K562 (cell line): Measurements from ENCODE around the gene ELOVL7. TPM values are rescaled to one million over a fixed set of nuclear protein-coding genes. Genes with fewer than 3 reads are reported as not detected.

Source experiments
- KLF1 ChIP-seq: fragments of 450-650 bp; IDR thresholded peaks from 2 replicates; pipeline ENCODE4 v1.6.1; 2016; ENCODE audit warnings: missing genetic modification characterization, missing compliant biosample characterization
- PHTF2 ChIP-seq: fragments of 250-450 bp; sonication (Bioruptor Pico); IDR thresholded peaks from 2 replicates; pipeline ENCODE4 v1.5.0; 2021; ENCODE audit warnings: mild to moderate bottlenecking
- POLR2H ChIP-seq: IDR thresholded peaks from 2 replicates; pipeline ENCODE4 v1.6.1; 2016; ENCODE audit warnings: missing genetic modification characterization, low read depth, mild to moderate bottlenecking, control low read depth, missing compliant biosample characterization, moderate library complexity
- SP2 ChIP-seq: IDR thresholded peaks from 2 replicates; pipeline ENCODE4 v1.6.1; 2011; ENCODE audit warnings: mild to moderate bottlenecking, low read depth, low read length, moderate library complexity; ENCODE audit not compliant: poor library complexity, severe bottlenecking; ENCODE audit errors: extremely low read depth
- ZFPM2 ChIP-seq: fragments of 250-450 bp; sonication (Bioruptor Pico); IDR thresholded peaks from 2 replicates; pipeline ENCODE4 v1.5.1; 2022; ENCODE audit warnings: mild to moderate bottlenecking
- ZNF274 ChIP-seq: IDR thresholded peaks from 2 replicates; pipeline ENCODE4 v1.6.1; 2011; ENCODE audit warnings: low read depth, mild to moderate bottlenecking, low read length, moderate library complexity, borderline replicate concordance
- ZNF347 ChIP-seq: fragments of 450-650 bp; formaldehyde crosslinking; IDR thresholded peaks from 2 replicates; pipeline ENCODE4 v1.4.0; 2020; ENCODE audit warnings: low read depth, mild to moderate bottlenecking, moderate library complexity
- polyA plus RNA-seq, 8 experiments: library from polyadenylated mRNA; depleted of rRNA in 4 of 8; stranded (reverse) in 5 of 8; unstranded in 3 of 8; fragments of >200 nt; fragmentation: Nextera tagmentation in 2 of 8; fragmentation: Illumina TruSeq in 1 of 8; extraction: Ambion mirVana in 2 of 8; extraction: Trizol in 1 of 8; gene quantifications; 2 replicates each; pipeline versions ENCODE4 v1.2.1 to v1.2.3, GENCODE V29; 2011 to 2014; ENCODE audit warnings: inconsistent platforms in 1 of 8, missing spikeins in 1 of 8
- total RNA-seq, 7 experiments: library from RNA; depleted of rRNA in 6 of 7; stranded (reverse); fragments of >200 nt in 6 of 7; fragmentation: Illumina TruSeq in 2 of 7; extraction: Trizol in 2 of 7; gene quantifications; 2 replicates each; pipeline versions ENCODE4 v1.2.1 to v1.2.3, GENCODE V29; 2011 to 2021; ENCODE audit warnings: low replicate concordance in 1 of 7
- TF ChIP-seq, protein P1 (sequence below): fragments of 250-450 bp; sonication (Bioruptor Pico); IDR thresholded peaks from 2 replicates; pipeline ENCODE4 v1.4.0; 2020
- TF ChIP-seq, protein P2 (sequence below): sonication (generic); formaldehyde crosslinking; IDR thresholded peaks from 2 replicates; pipeline ENCODE4 v1.4.0; 2020; ENCODE audit warnings: mild to moderate bottlenecking, missing genetic modification reagents
- TF ChIP-seq, protein P3 (sequence below): fragments of 450-650 bp; IDR thresholded peaks from 2 replicates; pipeline ENCODE4 v1.6.1; 2016; ENCODE audit warnings: borderline replicate concordance
- TF ChIP-seq, protein P4 (sequence below): sonication (generic); formaldehyde crosslinking; IDR thresholded peaks from 2 replicates; pipeline ENCODE4 v1.5.0; 2020; ENCODE audit warnings: missing genetic modification reagents
- TF ChIP-seq, protein P5 (sequence below): sonication (generic); formaldehyde crosslinking; IDR thresholded peaks from 2 replicates; pipeline ENCODE4 v1.8.1; 2023; ENCODE audit warnings: mild to moderate bottlenecking, missing genetic modification reagents

Gene ELOVL7
- total and polyA plus RNA-seq, 9 of the 15 experiments (the other 6 are each of a cell fraction or from before 2014, with no cell fraction given) = 4.5 to 12.3 (median 6.9) TPM

DNA sequence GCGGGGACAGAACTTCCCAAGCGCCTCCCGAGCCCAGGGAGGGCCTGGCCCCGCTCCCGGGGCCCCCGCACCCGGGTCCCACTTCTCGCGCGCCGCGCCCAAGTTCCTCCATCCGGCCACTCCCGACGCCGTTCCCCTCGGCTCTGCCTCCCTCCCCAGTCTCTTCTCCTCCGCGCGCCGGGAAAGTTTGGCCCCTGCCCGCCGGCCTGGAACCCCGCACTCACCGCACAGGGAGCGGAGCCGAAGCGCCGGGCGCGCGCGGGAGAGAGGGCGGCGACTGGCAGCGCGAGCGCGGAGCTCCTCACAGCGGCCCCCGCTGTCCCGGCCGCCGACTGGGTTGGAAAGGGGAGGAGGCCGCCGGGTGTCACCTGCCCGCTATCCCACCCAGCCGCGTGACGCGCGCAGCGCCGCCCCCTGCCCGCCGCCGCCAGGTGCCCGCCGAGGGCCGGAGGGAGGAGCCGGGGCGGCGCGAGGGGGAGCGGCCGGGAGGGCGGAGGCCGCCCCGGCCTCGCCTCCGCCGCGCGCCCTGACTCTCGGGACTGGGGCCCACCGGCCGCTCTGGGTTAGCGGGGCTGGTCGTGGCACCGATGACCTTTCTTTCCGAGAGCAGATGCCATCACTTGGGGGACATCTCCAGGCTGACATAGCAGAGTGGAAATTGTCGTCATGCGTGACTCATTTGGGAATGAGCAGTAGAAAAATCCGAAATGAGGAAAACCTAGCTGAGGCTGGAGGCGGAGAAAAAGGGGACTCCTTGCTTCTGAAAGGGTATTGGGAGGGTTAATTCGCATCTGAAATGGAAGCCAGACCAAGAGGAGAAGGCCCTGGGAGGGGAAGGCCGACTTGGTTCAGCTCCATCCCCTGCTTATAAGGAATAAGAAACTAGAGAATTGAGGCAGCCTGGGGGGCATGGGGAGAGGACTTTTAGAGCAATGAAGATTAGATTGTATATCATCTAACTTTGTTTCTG, at the start of gene ELOVL7 (continued):
- TF ChIP-seq, protein P1, sequence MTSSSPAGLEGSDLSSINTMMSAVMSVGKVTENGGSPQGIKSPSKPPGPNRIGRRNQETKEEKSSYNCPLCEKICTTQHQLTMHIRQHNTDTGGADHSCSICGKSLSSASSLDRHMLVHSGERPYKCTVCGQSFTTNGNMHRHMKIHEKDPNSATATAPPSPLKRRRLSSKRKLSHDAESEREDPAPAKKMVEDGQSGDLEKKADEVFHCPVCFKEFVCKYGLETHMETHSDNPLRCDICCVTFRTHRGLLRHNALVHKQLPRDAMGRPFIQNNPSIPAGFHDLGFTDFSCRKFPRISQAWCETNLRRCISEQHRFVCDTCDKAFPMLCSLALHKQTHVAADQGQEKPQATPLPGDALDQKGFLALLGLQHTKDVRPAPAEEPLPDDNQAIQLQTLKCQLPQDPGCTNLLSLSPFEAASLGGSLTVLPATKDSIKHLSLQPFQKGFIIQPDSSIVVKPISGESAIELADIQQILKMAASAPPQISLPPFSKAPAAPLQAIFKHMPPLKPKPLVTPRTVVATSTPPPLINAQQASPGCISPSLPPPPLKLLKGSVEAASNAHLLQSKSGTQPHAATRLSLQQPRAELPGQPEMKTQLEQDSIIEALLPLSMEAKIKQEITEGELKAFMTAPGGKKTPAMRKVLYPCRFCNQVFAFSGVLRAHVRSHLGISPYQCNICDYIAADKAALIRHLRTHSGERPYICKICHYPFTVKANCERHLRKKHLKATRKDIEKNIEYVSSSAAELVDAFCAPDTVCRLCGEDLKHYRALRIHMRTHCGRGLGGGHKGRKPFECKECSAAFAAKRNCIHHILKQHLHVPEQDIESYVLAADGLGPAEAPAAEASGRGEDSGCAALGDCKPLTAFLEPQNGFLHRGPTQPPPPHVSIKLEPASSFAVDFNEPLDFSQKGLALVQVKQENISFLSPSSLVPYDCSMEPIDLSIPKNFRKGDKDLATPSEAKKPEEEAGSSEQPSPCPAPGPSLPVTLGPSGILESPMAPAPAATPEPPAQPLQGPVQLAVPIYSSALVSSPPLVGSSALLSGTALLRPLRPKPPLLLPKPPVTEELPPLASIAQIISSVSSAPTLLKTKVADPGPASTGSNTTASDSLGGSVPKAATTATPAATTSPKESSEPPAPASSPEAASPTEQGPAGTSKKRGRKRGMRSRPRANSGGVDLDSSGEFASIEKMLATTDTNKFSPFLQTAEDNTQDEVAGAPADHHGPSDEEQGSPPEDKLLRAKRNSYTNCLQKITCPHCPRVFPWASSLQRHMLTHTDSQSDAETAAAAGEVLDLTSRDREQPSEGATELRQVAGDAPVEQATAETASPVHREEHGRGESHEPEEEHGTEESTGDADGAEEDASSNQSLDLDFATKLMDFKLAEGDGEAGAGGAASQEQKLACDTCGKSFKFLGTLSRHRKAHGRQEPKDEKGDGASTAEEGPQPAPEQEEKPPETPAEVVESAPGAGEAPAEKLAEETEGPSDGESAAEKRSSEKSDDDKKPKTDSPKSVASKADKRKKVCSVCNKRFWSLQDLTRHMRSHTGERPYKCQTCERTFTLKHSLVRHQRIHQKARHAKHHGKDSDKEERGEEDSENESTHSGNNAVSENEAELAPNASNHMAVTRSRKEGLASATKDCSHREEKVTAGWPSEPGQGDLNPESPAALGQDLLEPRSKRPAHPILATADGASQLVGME (CRISPR knock-in tag) = peak; percentile 84; the same call in 1 of the 2 replicates
- TF ChIP-seq, protein P2, sequence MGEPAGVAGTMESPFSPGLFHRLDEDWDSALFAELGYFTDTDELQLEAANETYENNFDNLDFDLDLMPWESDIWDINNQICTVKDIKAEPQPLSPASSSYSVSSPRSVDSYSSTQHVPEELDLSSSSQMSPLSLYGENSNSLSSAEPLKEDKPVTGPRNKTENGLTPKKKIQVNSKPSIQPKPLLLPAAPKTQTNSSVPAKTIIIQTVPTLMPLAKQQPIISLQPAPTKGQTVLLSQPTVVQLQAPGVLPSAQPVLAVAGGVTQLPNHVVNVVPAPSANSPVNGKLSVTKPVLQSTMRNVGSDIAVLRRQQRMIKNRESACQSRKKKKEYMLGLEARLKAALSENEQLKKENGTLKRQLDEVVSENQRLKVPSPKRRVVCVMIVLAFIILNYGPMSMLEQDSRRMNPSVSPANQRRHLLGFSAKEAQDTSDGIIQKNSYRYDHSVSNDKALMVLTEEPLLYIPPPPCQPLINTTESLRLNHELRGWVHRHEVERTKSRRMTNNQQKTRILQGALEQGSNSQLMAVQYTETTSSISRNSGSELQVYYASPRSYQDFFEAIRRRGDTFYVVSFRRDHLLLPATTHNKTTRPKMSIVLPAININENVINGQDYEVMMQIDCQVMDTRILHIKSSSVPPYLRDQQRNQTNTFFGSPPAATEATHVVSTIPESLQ = no peak
- TF ChIP-seq, protein P3, sequence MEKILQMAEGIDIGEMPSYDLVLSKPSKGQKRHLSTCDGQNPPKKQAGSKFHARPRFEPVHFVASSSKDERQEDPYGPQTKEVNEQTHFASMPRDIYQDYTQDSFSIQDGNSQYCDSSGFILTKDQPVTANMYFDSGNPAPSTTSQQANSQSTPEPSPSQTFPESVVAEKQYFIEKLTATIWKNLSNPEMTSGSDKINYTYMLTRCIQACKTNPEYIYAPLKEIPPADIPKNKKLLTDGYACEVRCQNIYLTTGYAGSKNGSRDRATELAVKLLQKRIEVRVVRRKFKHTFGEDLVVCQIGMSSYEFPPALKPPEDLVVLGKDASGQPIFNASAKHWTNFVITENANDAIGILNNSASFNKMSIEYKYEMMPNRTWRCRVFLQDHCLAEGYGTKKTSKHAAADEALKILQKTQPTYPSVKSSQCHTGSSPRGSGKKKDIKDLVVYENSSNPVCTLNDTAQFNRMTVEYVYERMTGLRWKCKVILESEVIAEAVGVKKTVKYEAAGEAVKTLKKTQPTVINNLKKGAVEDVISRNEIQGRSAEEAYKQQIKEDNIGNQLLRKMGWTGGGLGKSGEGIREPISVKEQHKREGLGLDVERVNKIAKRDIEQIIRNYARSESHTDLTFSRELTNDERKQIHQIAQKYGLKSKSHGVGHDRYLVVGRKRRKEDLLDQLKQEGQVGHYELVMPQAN = no peak
- no peak for TF ChIP-seq ZNF274
- no peak for TF ChIP-seq ZFPM2 (CRISPR knock-in tag)
- TF ChIP-seq, protein P4, sequence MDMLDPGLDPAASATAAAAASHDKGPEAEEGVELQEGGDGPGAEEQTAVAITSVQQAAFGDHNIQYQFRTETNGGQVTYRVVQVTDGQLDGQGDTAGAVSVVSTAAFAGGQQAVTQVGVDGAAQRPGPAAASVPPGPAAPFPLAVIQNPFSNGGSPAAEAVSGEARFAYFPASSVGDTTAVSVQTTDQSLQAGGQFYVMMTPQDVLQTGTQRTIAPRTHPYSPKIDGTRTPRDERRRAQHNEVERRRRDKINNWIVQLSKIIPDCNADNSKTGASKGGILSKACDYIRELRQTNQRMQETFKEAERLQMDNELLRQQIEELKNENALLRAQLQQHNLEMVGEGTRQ (CRISPR knock-in tag) = 0 out of 2 replicates have a peak, but pooled peaks have one; percentile 14
- no peak for TF ChIP-seq PHTF2 (CRISPR knock-in tag)
- no peak for TF ChIP-seq ZNF347 (CRISPR knock-in tag)
- no peak for TF ChIP-seq KLF1
- TF ChIP-seq, protein P5, sequence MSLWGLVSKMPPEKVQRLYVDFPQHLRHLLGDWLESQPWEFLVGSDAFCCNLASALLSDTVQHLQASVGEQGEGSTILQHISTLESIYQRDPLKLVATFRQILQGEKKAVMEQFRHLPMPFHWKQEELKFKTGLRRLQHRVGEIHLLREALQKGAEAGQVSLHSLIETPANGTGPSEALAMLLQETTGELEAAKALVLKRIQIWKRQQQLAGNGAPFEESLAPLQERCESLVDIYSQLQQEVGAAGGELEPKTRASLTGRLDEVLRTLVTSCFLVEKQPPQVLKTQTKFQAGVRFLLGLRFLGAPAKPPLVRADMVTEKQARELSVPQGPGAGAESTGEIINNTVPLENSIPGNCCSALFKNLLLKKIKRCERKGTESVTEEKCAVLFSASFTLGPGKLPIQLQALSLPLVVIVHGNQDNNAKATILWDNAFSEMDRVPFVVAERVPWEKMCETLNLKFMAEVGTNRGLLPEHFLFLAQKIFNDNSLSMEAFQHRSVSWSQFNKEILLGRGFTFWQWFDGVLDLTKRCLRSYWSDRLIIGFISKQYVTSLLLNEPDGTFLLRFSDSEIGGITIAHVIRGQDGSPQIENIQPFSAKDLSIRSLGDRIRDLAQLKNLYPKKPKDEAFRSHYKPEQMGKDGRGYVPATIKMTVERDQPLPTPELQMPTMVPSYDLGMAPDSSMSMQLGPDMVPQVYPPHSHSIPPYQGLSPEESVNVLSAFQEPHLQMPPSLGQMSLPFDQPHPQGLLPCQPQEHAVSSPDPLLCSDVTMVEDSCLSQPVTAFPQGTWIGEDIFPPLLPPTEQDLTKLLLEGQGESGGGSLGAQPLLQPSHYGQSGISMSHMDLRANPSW (CRISPR knock-in tag) = no peak
- TF ChIP-seq SP2 = no peak
- no peak for TF ChIP-seq POLR2H (tag)
